MM.1S (cell line): ENCODE data around the gene FAF1.

ENCODE experiments used
- EZH2 ChIP-seq: fragments of 300-600 bp; sonication (generic); optimal IDR thresholded peaks from 2 replicates; pipeline ENCODE3; 2017; ENCODE audit warnings: low read depth, mild to moderate bottlenecking, antibody characterized with exemption, low read length, mixed read lengths
- EZH2phosphoT487 ChIP-seq: fragments of 300-600 bp; sonication (generic); IDR thresholded peaks from 2 replicates; pipeline ENCODE4 v1.6.1; 2018; ENCODE audit warnings: antibody characterized with exemption, low read length
- TF ChIP-seq, protein P1 (sequence below): fragments of 300-600 bp; sonication (generic); IDR thresholded peaks from 2 replicates; pipeline ENCODE4 v1.5.1; 2016; ENCODE audit warnings: antibody characterized with exemption, low read length, mixed read lengths

DNA sequence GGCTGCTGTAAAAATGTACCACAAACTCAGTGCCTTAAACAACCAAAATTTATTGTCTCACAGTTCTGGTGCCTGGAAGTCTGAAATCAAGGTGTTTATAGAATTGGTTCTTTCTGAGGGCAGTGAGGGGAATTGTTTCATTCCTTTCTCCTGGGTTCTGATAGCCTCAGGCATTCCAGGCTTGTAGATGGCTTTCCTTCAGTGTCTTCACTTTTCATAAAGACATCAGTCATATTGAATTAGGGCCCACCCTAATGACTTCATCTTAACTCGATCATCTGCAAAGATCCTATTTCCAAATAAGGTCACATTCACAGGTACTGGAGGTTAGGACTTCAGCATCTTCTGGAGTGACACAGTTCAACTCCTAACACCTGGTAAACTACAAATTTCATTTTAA, 25.0 kb upstream of the FAF1 start:
- TF ChIP-seq, protein P1, sequence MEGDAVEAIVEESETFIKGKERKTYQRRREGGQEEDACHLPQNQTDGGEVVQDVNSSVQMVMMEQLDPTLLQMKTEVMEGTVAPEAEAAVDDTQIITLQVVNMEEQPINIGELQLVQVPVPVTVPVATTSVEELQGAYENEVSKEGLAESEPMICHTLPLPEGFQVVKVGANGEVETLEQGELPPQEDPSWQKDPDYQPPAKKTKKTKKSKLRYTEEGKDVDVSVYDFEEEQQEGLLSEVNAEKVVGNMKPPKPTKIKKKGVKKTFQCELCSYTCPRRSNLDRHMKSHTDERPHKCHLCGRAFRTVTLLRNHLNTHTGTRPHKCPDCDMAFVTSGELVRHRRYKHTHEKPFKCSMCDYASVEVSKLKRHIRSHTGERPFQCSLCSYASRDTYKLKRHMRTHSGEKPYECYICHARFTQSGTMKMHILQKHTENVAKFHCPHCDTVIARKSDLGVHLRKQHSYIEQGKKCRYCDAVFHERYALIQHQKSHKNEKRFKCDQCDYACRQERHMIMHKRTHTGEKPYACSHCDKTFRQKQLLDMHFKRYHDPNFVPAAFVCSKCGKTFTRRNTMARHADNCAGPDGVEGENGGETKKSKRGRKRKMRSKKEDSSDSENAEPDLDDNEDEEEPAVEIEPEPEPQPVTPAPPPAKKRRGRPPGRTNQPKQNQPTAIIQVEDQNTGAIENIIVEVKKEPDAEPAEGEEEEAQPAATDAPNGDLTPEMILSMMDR = no peak
- no peak for TF ChIP-seq EZH2
- no peak for TF ChIP-seq EZH2phosphoT487
